ENCODE data around the gene FAR2. TPM values are rescaled to one million over a fixed set of nuclear protein-coding genes. Genes with fewer than 3 reads are reported as not detected.

Gene FAR2
- total and polyA plus RNA-seq, 2 donors (not counting 3 experiments of a cell fraction or from before 2014, with no cell fraction given): 32.3 to 61.7 TPM

GRCh38 chr12:29314416-29314815 lies 165.3 kb downstream of the FAR2 start:
- Histone ChIP-seq H3K9me1 (replicated peaks; ENCODE audit: control insufficient read depth, extremely low read depth, insufficient read depth, low read length) (no peaks in the 10 kb centered on the region), H3K9ac (replicated peaks; ENCODE audit: extremely low read depth, insufficient read depth, low read length) (no peak overlapping the region), H3K9me3 (replicated peaks; ENCODE audit: control insufficient read depth, insufficient read depth, low read length) (no peaks in the 10 kb centered on the region), H3K4me1 (ENCODE audit: control insufficient read depth, extremely low read depth, insufficient read depth, low read length) (peaks cover 5% of the 10 kb centered on the region), H3K4me3 (replicated peaks in 1 of 3; ENCODE audit: insufficient read depth in 1 of 3, low read depth in 1 of 3, low read length in 3 of 3) (no peak overlapping the region), H3K36me3 (ENCODE audit: control insufficient read depth in 2 of 2, extremely low read depth in 1 of 2, insufficient read depth in 2 of 2, low read length in 2 of 2) (peaks cover 2 to 9% of the 10 kb centered on the region in 2 experiments), H4K20me1 (replicated peaks; ENCODE audit: control insufficient read depth, extremely low read depth, insufficient read depth, low read length) (no peaks in the 10 kb centered on the region), H3K27ac (ENCODE audit: insufficient read depth, low read depth, low read length) (no peak overlapping the region), H3K79me2 (ENCODE audit: control insufficient read depth, insufficient read depth, low read length) (no peaks in the 10 kb centered on the region), H3K27me3 (ENCODE audit: control insufficient read depth in 2 of 2, insufficient read depth in 2 of 2, low read length in 2 of 2) (no peaks in the 10 kb centered on the region), H2AFZ (ENCODE audit: low read depth, low read length) (no peak overlapping the region), H3K4me2 (ENCODE audit: insufficient read depth, low read length) (no peak overlapping the region)
- FAIRE-seq (no peak), DNase-seq (ENCODE audit: low read depth, low spot score) (no peak)
- POLR2A ChIA-PET: no interaction called here
- TF ChIP-seq CTCF (IDR thresholded peaks at IDR 0.05; ENCODE audit: extremely low read depth in 1 of 2, insufficient read depth in 1 of 2, low read depth in 1 of 2, low read length in 2 of 2) (no peak), POLR2AphosphoS5 (IDR thresholded peaks at IDR 0.05; ENCODE audit: insufficient read depth, low read depth, low read length) (no peak), MAX (IDR thresholded peaks at IDR 0.05; ENCODE audit: insufficient read depth, insufficient read length) (no peak), JUN (IDR thresholded peaks at IDR 0.05; ENCODE audit: borderline replicate concordance, insufficient read depth, insufficient read length, low read depth) (no peak), POLR2A (IDR thresholded peaks at IDR 0.05; ENCODE audit: low read depth, low read length) (no peak), GATA2 (IDR thresholded peaks at IDR 0.05; ENCODE audit: insufficient read depth, insufficient read length, low read depth, low read length) (no peak), MYC (IDR thresholded peaks at IDR 0.05; ENCODE audit: low read depth, low read length) (no peak), EZH2 (IDR thresholded peaks at IDR 0.05; ENCODE audit: borderline replicate concordance, low read depth, low read length, severe bottlenecking) (no peak), FOS (IDR thresholded peaks at IDR 0.05; ENCODE audit: borderline replicate concordance, insufficient read depth, low read length) (no peak)
- intact Hi-C loops (cut with micrococcal nuclease) (no loop called here), dilution Hi-C loops (cut with MboI; ENCODE audit: extremely low pct_ligation_motif_present, low sequenced_read_pairs) (no loop called here)
- CTCF ChIA-PET: interaction anchor here (0.7 to 1.0 kb wide), 2 partner anchors 79 to 99 kb away, joined by 3 read pairs; no protein-coding TSS in a partner anchor
- BruUV-seq (replicated peaks): no TSS peak

Measured in endothelial cell of umbilical vein (primary cell).